22Rv1 (cell line): ENCODE measurements around the gene ENTPD3.

Experiments
- H3K27ac ChIP-seq: fragments of 450-650 bp; 2 replicates; pipeline ENCODE4 v1.5.1; 2017
- CTCF ChIP-seq: fragments of 450-650 bp; IDR thresholded peaks from 2 replicates; pipeline ENCODE4 v1.5.1; 2017; ENCODE audit warnings: mild to moderate bottlenecking
- ZFX ChIP-seq: fragments of 450-650 bp; IDR thresholded peaks from 2 replicates; pipeline ENCODE4 v1.6.1; 2017; ENCODE audit warnings: antibody characterized with exemption, borderline replicate concordance

The ENTPD3 gene

GRCh38 chr3:40358454-40358853, 28.5 kb upstream of the ENTPD3 start:
- H3K27ac ChIP-seq: no peak overlapping the region
- TF ChIP-seq CTCF: no peak
- TF ChIP-seq ZFX: no peak

GRCh38 chr3:40363674-40364073, 23.3 kb upstream of the ENTPD3 start:
- TF ChIP-seq ZFX (no peak), CTCF (no peak)

DNA sequence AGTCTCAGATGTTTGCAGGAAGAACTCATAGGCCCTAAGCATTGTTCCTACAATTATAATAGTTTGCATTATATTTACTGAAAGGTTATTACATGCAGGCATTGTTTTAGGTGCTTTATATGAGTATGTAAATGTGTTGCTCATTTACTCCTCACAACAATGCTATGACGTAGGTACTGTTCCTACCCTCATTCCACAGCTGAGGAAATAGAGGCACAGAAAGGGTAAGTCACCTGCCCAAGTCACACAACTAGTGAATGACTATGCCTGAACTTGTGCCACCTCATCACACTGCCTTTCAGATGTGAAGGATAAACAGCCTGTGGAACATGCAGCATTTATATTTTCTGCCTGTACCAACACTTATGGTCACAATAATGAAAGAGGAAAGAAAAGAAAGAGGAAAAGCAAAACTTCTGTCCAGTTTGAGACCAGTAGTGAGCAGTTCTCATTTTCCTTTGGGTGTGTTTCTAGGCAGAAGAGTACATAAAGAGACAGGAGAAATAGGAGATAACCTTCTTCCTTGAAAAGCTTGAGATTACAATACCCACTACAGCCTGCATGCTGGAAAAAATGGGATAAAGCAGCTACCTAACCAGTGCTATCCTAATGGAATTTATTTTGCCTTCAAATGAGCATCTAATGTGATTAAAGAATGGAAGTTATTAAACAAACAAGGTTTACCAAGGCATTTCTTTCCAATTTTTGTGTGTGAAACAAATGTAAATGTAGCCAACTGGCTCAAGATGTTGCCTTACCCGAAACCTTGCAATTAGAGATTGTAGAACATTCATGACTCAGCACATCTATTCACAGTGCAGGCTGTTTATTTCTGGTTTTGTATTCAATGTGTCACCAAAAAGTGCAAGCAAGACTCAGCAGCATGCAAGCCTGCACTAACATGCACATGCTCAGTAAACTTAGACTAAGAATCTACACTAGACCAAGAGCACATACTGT, 20.5 kb upstream of the ENTPD3 start:
- no peak overlapping the region for H3K27ac ChIP-seq
- TF ChIP-seq CTCF: no peak
- no peak for TF ChIP-seq ZFX

More at GRCh38 chr3:40363674-40364073, 23.3 kb upstream of the ENTPD3 start:
- no peak overlapping the region for H3K27ac ChIP-seq

DNA sequence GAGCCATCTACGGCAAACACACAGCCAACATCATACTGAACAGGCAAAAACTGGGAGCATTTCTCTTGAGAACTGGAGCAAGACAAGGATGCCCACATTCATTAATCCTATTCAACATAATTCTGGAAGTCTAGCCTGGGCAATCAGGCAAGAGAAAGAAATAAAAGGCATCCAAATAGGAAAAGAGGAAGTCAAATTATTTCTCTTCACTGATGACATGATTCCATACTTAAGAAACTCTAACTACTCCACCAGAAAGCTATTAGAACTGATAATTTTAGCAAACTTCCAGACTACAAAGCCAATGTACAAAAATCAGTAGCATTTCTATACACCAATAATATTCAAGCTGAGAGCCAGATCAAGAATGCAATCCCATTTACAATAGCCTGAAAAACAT, 17.3 kb upstream of the ENTPD3 start:
- no peak for TF ChIP-seq ZFX
- TF ChIP-seq CTCF: no peak
- H3K27ac ChIP-seq: no peak overlapping the region

DNA sequence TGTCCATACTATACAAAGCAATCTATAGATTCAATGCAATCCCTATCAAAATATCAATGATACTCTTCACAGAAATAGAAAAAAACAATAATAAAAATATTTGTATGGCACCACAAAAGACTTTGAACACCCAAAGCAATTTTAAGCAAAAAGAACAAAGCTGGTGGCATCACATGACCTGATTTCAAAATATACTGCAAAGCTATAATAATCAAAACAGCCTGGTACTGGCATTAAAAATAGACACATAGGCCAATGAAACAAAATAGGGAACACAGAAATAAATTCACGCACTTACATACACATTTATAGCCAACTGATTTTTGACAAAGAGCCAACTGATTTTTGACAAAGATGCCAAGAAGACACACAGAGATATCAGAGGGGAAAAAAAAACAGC, 9.2 kb upstream of the ENTPD3 start:
- TF ChIP-seq CTCF (no peak), ZFX (no peak)
- H3K27ac ChIP-seq: no peak overlapping the region

- no peak for TF ChIP-seq CTCF
- TF ChIP-seq ZFX: no peak
- no peak overlapping the region for H3K27ac ChIP-seq
Observed at GRCh38 chr3:40379674-40380306, 7.2 kb upstream of the ENTPD3 start.
